Endothelial cell of umbilical vein (primary cell): ENCODE data around the gene IFNG-AS1. TPM values are rescaled to one million over a fixed set of nuclear protein-coding genes. Genes with fewer than 3 reads are reported as not detected.

Source experiments
- BruUV-seq: library from RNA; stranded (reverse); fragments of 400-500 nt; replicated peaks from 2 replicates; lab custom pipeline; 2021; lab: Mats Ljungman, UMichigan
- CTCF ChIA-PET: fragments of 300-600, 350-600 bp; sonication (Branson Sonifier 250); formaldehyde crosslinking; loops from one replicate; lab custom pipeline; 2021; ENCODE audit warnings: antibody characterized with exemption, inconsistent platforms; lab: Charles Lee
- POLR2A ChIA-PET: fragments of 300-600, 350-600 bp; sonication (Branson Sonifier 250); formaldehyde crosslinking; loops from one replicate; lab custom pipeline; 2021; ENCODE audit warnings: antibody characterized with exemption, inconsistent platforms; lab: Charles Lee
- DNase-seq: peaks from one replicate; pipeline ENCODE4 v3.0.0-alpha.2; 2011; ENCODE audit warnings: low read depth, low spot score
- FAIRE-seq: peaks from 2 replicates; lab custom pipeline; 2011; peaks lifted over from hg19 to GRCh38; lab: Jason Lieb, UNC
- H2AFZ ChIP-seq: 2 replicates; pipeline ENCODE4 v1.6.0; 2012; ENCODE audit warnings: low read depth, low read length, control low read depth, inconsistent platforms
- H3K27ac ChIP-seq: 2 replicates; pipeline ENCODE4 v1.5.1; 2011; ENCODE audit warnings: low read depth, mild to moderate bottlenecking, control low read depth, low read length, moderate library complexity; ENCODE audit not compliant: insufficient read depth
- H3K27me3 ChIP-seq, 2 experiments: 2 replicates each; pipeline versions ENCODE4 v1.6.0 to v1.6.1; 2011; ENCODE audit warnings: low read length in 2 of 2, mixed read lengths in 1 of 2; ENCODE audit not compliant: control insufficient read depth in 2 of 2, insufficient read depth in 2 of 2
- H3K36me3 ChIP-seq, 2 experiments: 2 replicates in 1 of 2; 3 replicates in 1 of 2; pipeline ENCODE4 v1.5.1; 2011; ENCODE audit warnings: low read length in 2 of 2, mild to moderate bottlenecking in 1 of 2, moderate library complexity in 1 of 2; ENCODE audit not compliant: control insufficient read depth in 2 of 2, insufficient read depth in 2 of 2; ENCODE audit errors: extremely low read depth in 1 of 2
- H3K4me1 ChIP-seq: 3 replicates; pipeline ENCODE4 v1.5.1; 2011; ENCODE audit warnings: mild to moderate bottlenecking, low read length; ENCODE audit not compliant: control insufficient read depth, insufficient read depth; ENCODE audit errors: extremely low read depth
- H3K4me2 ChIP-seq: 2 replicates; pipeline ENCODE4 v1.6.1; 2011; ENCODE audit warnings: low read length, control low read depth, mixed read lengths; ENCODE audit not compliant: insufficient read depth
- H3K4me3 ChIP-seq, 3 experiments: fragments of 200-600 bp in 1 of 3; sonication (generic), shearing (Covaris generic) in 1 of 3; replicated peaks in 1 of 3; 2 replicates each; pipeline ENCODE4 v1.5.1; 2011 to 2016; ENCODE audit warnings: control low read depth in 3 of 3, low read length in 3 of 3, mild to moderate bottlenecking in 2 of 3, inconsistent platforms in 1 of 3, low read depth in 1 of 3, moderate library complexity in 1 of 3; ENCODE audit not compliant: insufficient read depth in 1 of 3
- H3K79me2 ChIP-seq: 2 replicates; pipeline ENCODE4 v1.6.0; 2012; ENCODE audit warnings: low read length, inconsistent platforms; ENCODE audit not compliant: control insufficient read depth, insufficient read depth
- H3K9ac ChIP-seq: replicated peaks from 2 replicates; pipeline ENCODE3; 2011; ENCODE audit warnings: low read length, control low read depth; ENCODE audit not compliant: insufficient read depth; ENCODE audit errors: extremely low read depth
- H3K9me1 ChIP-seq: replicated peaks from 3 replicates; pipeline ENCODE4 v1.6.0; 2011; ENCODE audit warnings: mild to moderate bottlenecking, low read length; ENCODE audit not compliant: control insufficient read depth, insufficient read depth; ENCODE audit errors: extremely low read depth
- H3K9me3 ChIP-seq: replicated peaks from 2 replicates; pipeline ENCODE4 v1.5.1; 2012; ENCODE audit warnings: low read length, inconsistent platforms; ENCODE audit not compliant: control insufficient read depth, insufficient read depth
- H4K20me1 ChIP-seq: replicated peaks from 2 replicates; pipeline ENCODE3; 2011; ENCODE audit warnings: mild to moderate bottlenecking, low read length; ENCODE audit not compliant: control insufficient read depth, insufficient read depth; ENCODE audit errors: extremely low read depth
- CTCF ChIP-seq, 2 donors: IDR thresholded peaks; 1 replicate in 1 of 2; 2 replicates in 1 of 2; pipeline ENCODE4 v1.5.1; 2011; ENCODE audit warnings: low read length in 2 of 2, mild to moderate bottlenecking in 2 of 2, moderate library complexity in 2 of 2, control low read depth in 1 of 2, inconsistent platforms in 1 of 2, low read depth in 1 of 2; ENCODE audit not compliant: insufficient read depth in 1 of 2; ENCODE audit errors: extremely low read depth in 1 of 2
- EZH2 ChIP-seq: IDR thresholded peaks from 2 replicates; pipeline ENCODE4 v1.6.1; 2012; ENCODE audit warnings: borderline replicate concordance, low read depth, mild to moderate bottlenecking, moderate library complexity, low read length, inconsistent platforms; ENCODE audit not compliant: severe bottlenecking
- GATA2 ChIP-seq: IDR thresholded peaks from 2 replicates; pipeline ENCODE4 v1.7.0; 2011; ENCODE audit warnings: low read depth, mild to moderate bottlenecking, moderate library complexity, mixed read lengths, low read length; ENCODE audit not compliant: insufficient read length, insufficient read depth
- JUN ChIP-seq: IDR thresholded peaks from 2 replicates; pipeline ENCODE4 v1.6.1; 2011; ENCODE audit warnings: borderline replicate concordance, low read depth; ENCODE audit not compliant: insufficient read length, insufficient read depth
- POLR2AphosphoS5 ChIP-seq: IDR thresholded peaks from 2 replicates; pipeline ENCODE4 v1.6.1; 2012; ENCODE audit warnings: low read depth, mild to moderate bottlenecking, control low read depth, low read length, moderate library complexity; ENCODE audit not compliant: insufficient read depth
- dilution Hi-C: fragments of 300-500 bp; cut with MboI; formaldehyde crosslinking; loops from one replicate; pipeline ENCODE4 v1.15.0; 2019; ENCODE audit warnings: low sequenced_read_pairs; ENCODE audit not compliant: extremely low pct_ligation_motif_present
- intact Hi-C: fragments of 100-400 bp; cut with micrococcal nuclease; formaldehyde crosslinking; loops from one replicate; pipeline ENCODE4 v1.10.0; 2022
- polyA plus RNA-seq, 4 experiments: library from polyadenylated mRNA; depleted of rRNA in 3 of 4; stranded (reverse) in 3 of 4; unstranded in 1 of 4; fragments of >200 nt; gene quantifications; 2 replicates each; pipeline versions ENCODE4 v1.2.1 to v1.2.3, GENCODE V29; 2011 to 2012; ENCODE audit warnings: missing spikeins in 1 of 4
- total RNA-seq: library from RNA; stranded (reverse); gene quantifications from 2 replicates; pipeline ENCODE4 v1.2.3, GENCODE V29; 2021

Gene IFNG-AS1
- total and polyA plus RNA-seq, 2 donors (not counting 3 experiments of a cell fraction or from before 2014, with no cell fraction given), result not detected

GRCh38 chr12:67942724-67943123 is 46.5 kb upstream of the IFNG-AS1 start:
- no peak overlapping the region for H3K4me2 ChIP-seq
- no peaks in the 10 kb centered on the region for H3K9me1 ChIP-seq
- POLR2A ChIA-PET, result no interaction called here
- CTCF ChIA-PET, result interaction anchor here (0.6 to 7.1 kb wide), 65 partner anchors 8 to 917 kb away, joined by 3 to 573 read pairs (median 4); partner anchors contain the start of genes CAND1 and DYRK2
- no peaks in the 10 kb centered on the region for H3K79me2 ChIP-seq
- FAIRE-seq (no peak), DNase-seq (no peak)
- no peaks in the 10 kb centered on the region for H3K36me3 ChIP-seq
- H2AFZ ChIP-seq, result no peak overlapping the region
- H3K9ac ChIP-seq, result no peak overlapping the region
- H4K20me1 ChIP-seq, result no peaks in the 10 kb centered on the region
- intact Hi-C loops, result loop anchor here (1.0 to 5.0 kb wide), 4 partner anchors 290 to 915 kb away; no protein-coding TSS in a partner anchor
- no peaks in the 10 kb centered on the region for H3K9me3 ChIP-seq
- peaks cover 0 to 4% of the 10 kb centered on the region in 2 experiments for H3K27me3 ChIP-seq
- TF ChIP-seq POLR2AphosphoS5, result no peak
- TF ChIP-seq JUN, result no peak
- TF ChIP-seq CTCF (IDR thresholded peaks at IDR 0.05; ENCODE audit: extremely low read depth in 1 of 2, insufficient read depth in 1 of 2, low read depth in 1 of 2, low read length in 2 of 2), result no peak
- no peak for TF ChIP-seq GATA2
- TF ChIP-seq EZH2, result no peak
- H3K4me1 ChIP-seq, result no peaks in the 10 kb centered on the region
- no peak overlapping the region for H3K27ac ChIP-seq
- no peak overlapping the region for H3K4me3 ChIP-seq
- dilution Hi-C loops, result no loop called here
- no TSS peak for BruUV-seq
